Testis (tissue), 2 donors: ENCODE measurements around the gene MAB21L3.

Experiments used
- CTCF ChIP-seq, 3 experiments: fragments of 450-650 bp in 2 of 3; fragments of 200-600 bp in 1 of 3; sonication (generic) in 1 of 3; IDR thresholded peaks; one replicate each; pipeline ENCODE4 v1.5.1; 2016 to 2019; ENCODE audit warnings: antibody characterized with exemption in 3 of 3, mild to moderate bottlenecking in 2 of 3, moderate library complexity in 1 of 3
- POLR2A ChIP-seq: fragments of 450-650 bp; IDR thresholded peaks from one replicate; pipeline ENCODE4 v1.6.1; 2017; ENCODE audit warnings: antibody characterized with exemption, mild to moderate bottlenecking, moderate library complexity

GRCh38 chr1:116106646-116107045 lies 4.6 kb upstream of the MAB21L3 start:
- TF ChIP-seq CTCF (IDR thresholded peaks at IDR 0.05) = no peak
- TF ChIP-seq POLR2A = no peak
